Measurements from ENCODE around the gene ELMO2.

DNA sequence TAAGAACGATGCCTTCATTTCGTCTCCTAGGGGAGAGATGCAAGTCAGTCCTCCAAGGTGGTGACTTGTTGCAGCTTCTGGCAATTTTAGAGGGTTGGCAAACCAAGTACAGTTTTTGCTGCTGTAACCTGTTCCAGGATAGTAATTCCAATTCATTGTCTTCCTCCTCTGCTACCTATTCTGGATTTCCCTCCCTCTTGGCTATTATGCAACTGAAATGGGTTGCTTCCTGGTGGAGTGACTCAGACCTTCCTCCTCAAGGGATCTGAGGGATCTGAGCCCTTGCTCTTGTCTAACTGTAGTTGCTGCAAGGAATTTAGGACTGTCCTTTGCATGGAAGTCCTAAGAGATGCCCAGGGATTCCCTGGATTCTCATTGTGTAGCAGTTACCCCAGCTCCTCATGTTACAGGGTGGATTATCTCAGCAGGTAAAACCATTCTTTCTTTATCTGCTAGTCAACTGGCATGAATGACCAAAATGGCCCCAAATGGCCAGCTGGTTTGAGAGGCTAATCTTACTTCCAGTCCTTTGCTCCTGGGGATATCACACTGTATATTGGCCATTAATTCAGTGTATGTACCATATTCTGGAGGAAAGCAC is 17.6 kb upstream of the ELMO2 start:
- TF ChIP-seq, protein P1, sequence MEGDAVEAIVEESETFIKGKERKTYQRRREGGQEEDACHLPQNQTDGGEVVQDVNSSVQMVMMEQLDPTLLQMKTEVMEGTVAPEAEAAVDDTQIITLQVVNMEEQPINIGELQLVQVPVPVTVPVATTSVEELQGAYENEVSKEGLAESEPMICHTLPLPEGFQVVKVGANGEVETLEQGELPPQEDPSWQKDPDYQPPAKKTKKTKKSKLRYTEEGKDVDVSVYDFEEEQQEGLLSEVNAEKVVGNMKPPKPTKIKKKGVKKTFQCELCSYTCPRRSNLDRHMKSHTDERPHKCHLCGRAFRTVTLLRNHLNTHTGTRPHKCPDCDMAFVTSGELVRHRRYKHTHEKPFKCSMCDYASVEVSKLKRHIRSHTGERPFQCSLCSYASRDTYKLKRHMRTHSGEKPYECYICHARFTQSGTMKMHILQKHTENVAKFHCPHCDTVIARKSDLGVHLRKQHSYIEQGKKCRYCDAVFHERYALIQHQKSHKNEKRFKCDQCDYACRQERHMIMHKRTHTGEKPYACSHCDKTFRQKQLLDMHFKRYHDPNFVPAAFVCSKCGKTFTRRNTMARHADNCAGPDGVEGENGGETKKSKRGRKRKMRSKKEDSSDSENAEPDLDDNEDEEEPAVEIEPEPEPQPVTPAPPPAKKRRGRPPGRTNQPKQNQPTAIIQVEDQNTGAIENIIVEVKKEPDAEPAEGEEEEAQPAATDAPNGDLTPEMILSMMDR (IDR thresholded peaks at IDR 0.05), result no peak
- TF ChIP-seq POLR2A (IDR thresholded peaks at IDR 0.05), result no peak

Data from lower leg skin (tissue), 3 donors.